DMS114 treated with DMSO at 0.1 percent for 48 hours (cell line): ENCODE results near the gene SP8.

Experiments used
- DNase-seq: peaks from one replicate; lab custom pipeline; 2025; ENCODE audit not compliant: unreplicated experiment; lab: John Stamatoyannopoulos, UW

The SP8 gene

GRCh38 chr7:20776214-20776911, 10.3 kb downstream of the SP8 start:
- no peak for DNase-seq

GRCh38 chr7:20754001-20754400, 32.7 kb downstream of the SP8 start:
- no peak for DNase-seq

- no peak for DNase-seq
Measured at GRCh38 chr7:20749906-20750305, 36.8 kb downstream of the SP8 start.

GRCh38 chr7:20748853-20749252, 37.8 kb downstream of the SP8 start:
- DNase-seq: no peak

GRCh38 chr7:20747001-20747400, 39.7 kb downstream of the SP8 start:
- no peak for DNase-seq

DNA sequence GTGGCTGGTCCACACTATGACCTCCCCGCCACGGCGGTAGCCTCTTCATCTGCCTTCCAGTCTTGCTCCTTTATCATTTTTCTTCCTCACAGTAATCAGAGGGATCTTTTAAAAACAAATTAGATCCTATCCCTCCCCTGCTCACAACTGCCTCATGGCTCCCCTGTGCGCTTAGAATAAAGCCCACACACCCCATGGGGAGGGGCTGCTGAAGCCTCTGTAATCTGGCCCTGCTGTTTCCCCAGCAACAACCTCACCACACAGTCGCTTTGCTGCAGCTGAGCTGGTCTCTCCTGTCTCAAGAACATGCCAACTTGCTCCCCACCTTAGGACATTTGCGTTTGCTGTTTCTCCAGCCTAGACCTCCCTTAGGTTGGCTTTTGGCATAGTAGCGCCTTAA, 41.0 kb downstream of the SP8 start:
- DNase-seq: no peak

DNA sequence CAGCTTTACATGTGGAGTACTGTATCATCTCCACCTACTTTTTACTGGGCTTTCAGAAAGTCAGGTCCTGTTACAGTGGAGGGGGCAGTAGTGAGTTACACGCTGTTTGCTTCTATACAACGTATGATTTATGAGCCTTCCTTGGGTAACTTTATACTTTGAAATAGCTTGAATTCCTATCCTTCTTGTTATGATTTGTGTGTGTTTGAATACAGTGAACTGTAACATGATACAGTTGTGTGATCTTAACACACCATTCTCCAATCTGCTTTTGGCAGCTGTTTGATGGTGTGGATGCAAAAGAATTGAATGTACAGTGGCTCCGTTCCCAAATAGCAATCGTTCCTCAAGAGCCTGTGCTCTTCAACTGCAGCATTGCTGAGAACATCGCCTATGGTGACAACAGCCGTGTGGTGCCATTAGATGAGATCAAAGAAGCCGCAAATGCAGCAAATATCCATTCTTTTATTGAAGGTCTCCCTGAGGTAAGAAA, 41.7 kb downstream of the SP8 start:
- no peak for DNase-seq

- DNase-seq: no peak
Measured at GRCh38 chr7:20742913-20743312, 43.8 kb downstream of the SP8 start.

DNA sequence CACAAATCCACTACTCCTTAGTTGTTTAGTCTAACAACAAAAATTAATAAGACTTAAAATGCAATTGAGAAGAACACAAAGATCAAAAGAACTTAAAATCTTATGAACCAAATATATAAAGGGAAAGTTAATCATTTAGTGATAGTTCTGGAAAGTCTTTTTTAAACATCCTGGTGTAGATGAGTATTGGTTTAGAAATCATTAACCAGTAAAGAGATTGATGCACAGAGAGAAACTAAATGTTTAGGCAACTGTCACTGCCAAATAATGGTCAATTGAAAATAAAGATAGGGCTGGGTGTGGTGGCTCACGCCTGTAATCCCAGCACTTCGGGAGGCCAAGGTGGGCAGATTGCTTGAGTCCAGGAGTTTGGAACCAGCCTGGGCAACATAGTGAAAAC, 44.9 kb downstream of the SP8 start:
- DNase-seq: no peak

DNA sequence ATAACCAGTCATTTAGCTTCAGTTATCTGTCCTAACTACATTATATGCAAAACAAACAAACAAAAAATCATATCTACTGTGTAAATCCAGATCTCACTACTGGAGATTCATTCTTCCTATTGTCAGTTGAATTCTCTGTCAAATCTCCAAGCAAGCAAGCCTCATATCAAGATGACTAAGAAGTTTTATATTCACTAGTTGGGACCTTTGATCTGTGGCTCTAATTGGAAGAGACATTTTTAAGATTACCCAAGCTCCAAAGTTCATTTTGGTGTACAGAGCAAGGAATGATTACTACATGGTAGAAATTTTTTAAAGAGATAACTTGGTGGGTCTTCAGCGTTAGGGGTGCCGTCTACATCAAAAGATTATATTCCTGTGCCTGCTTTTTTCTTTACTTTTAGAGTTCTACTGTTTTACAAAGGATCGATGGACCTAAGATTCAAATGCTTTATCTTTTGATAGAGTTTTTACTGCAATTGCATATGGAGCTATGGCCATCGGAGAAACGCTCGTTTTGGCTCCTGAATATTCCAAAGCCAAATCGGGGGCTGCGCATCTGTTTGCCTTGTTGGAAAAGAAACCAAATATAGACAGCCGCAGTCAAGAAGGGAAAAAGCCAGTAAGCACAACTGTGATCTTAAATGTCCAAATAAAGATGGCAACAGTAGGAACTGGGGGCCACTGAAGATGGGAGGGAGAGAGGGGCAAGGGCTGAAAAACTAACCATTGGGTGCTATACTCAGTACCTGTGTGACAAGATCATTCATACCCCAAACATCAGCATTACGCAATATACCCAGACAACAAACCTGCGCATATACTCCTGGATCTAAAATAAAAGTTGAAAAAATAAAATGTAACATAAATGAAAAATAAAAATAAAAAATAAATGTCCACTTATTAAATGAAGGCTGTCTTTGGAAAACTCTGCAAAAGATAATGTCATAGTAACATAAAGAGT, 47.9 kb downstream of the SP8 start:
- DNase-seq: no peak

DNA sequence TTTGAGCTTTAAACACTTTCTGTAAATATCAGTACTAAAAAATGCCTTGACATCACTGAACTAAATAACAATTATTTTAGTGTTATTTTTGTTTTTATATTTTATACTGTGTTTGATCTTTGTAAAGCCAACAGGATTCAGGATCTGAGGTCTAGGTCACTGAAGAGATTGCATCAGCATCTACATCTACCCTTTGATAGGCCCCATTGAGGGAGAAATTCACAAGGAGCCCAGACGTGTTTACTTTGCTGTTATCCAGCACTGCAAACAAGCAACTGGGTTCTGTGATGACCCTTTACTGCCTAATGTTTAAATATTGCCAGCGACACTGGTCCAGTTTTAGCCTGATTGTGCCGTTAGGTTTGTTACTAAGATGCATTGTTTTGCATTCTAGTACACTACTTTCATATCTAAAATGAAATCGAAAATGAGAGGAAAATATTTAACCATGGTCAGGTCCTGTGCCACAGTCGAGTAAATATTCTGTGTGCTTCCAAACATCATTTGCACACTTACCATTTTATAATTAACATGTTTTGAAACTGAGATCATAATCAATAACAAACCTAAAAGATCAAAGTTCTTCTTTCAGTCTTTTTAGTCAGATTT, 48.7 kb downstream of the SP8 start:
- DNase-seq: no peak

GRCh38 chr7:20735346-20736065, 51.2 kb downstream of the SP8 start:
- DNase-seq: no peak
